A673 (cell line): ENCODE measurements around the gene TRIM27.
"Not testable (repeated sequence)": the region's sequence is repeated elsewhere in the genome, so short reads cannot be mapped to it uniquely, and the experiment has no call there.

Experiments used
- EZH2 ChIP-seq: fragments of 200-600 bp; sonication (generic); IDR thresholded peaks from 2 replicates; pipeline ENCODE4 v1.6.1; 2017; ENCODE audit warnings: borderline replicate concordance, low read depth, mild to moderate bottlenecking, mixed read lengths, antibody characterized with exemption, low read length; ENCODE audit not compliant: poor library complexity, severe bottlenecking
- TF ChIP-seq, protein P1 (sequence below): fragments of 300-800, 200-600 bp; sonication (generic); conservative IDR thresholded peaks from 2 replicates; pipeline ENCODE4 v1.5.1; 2017; ENCODE audit warnings: low read depth, mild to moderate bottlenecking, antibody characterized with exemption, low read length, moderate library complexity, mixed read lengths

- TF ChIP-seq, protein P1, sequence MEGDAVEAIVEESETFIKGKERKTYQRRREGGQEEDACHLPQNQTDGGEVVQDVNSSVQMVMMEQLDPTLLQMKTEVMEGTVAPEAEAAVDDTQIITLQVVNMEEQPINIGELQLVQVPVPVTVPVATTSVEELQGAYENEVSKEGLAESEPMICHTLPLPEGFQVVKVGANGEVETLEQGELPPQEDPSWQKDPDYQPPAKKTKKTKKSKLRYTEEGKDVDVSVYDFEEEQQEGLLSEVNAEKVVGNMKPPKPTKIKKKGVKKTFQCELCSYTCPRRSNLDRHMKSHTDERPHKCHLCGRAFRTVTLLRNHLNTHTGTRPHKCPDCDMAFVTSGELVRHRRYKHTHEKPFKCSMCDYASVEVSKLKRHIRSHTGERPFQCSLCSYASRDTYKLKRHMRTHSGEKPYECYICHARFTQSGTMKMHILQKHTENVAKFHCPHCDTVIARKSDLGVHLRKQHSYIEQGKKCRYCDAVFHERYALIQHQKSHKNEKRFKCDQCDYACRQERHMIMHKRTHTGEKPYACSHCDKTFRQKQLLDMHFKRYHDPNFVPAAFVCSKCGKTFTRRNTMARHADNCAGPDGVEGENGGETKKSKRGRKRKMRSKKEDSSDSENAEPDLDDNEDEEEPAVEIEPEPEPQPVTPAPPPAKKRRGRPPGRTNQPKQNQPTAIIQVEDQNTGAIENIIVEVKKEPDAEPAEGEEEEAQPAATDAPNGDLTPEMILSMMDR: not testable (repeated sequence)
- TF ChIP-seq EZH2: not testable (repeated sequence)
Measured at GRCh38 chr6:28970056-28970455, 46.3 kb upstream of the TRIM27 start.
